ENCODE results near the gene UBQLN3. TPM values are rescaled to one million over a fixed set of nuclear protein-coding genes. Genes with fewer than 3 reads are reported as not detected.

Gene UBQLN3
- total RNA-seq, 1 donor from 2014 or later, result not detected

DNA sequence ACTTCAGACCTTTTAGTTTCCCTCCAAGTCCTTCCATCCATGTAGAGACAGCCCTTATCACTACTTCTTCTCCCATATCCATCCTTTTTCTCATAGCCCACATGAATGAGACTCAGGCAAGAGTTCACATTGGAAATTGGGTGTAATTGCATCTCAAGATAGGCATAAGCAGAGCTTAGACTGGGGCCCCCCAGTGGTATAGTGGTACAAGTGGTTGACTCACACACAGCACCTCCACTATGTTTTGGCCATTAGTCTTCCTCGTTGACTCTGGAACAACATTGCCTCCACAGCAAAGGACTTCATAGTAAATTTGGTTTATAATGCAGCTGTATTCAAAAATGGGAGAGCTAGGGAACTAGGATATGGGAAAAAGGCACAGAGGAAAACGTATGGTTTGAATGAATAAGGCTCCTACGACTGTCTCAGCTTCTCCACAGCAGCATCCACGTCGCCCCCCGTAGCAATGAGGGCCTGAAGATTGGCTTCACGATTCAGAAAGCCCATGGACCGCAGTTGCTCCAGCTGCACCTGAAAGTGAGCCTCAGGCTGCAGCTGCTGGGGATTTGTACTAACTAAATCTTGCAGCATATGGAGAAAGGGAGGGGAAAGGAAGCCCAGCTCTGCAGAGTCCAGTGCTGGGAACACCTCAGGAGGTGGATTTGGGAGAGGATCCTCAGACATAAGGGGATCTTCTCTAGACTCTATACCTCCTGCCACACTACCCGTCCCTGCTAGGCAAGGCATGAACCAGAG lies 2.4 kb downstream of the UBQLN3 start:
- intact Hi-C loops (cut with micrococcal nuclease), result no loop called here

DNA sequence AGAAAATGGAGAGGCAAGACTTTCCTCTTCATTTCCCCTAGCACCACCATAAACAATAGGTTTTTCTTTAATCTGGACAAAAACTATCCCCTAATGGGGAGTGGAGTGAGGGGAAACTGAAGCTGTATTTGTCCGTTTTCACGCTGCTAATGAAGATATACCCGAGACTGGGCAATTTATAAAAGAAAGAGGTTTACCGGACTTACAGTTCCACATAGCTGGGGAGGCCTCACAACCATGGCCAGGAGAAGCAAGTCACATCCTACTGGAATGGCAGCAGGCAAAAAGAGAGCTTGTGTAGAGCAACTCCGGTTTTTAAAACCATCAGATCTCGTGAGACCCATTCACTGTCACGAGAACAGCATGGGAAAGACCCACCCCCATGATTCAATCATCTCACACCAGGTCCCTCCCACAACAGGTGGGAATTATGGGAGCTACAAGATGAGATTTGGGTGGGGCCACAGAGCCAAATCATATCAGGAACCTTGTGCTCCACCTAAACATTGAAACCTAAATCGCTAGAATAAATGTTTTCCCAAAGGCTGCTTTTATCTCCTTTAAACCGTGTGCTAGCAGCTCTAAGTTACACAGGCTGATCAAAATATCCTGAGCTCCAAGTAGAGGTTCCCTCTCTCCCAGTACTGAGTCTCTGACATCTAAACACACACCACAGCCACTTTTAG lies 4.3 kb downstream of the UBQLN3 start:
- intact Hi-C loops (cut with micrococcal nuclease), result no loop called here

DNA sequence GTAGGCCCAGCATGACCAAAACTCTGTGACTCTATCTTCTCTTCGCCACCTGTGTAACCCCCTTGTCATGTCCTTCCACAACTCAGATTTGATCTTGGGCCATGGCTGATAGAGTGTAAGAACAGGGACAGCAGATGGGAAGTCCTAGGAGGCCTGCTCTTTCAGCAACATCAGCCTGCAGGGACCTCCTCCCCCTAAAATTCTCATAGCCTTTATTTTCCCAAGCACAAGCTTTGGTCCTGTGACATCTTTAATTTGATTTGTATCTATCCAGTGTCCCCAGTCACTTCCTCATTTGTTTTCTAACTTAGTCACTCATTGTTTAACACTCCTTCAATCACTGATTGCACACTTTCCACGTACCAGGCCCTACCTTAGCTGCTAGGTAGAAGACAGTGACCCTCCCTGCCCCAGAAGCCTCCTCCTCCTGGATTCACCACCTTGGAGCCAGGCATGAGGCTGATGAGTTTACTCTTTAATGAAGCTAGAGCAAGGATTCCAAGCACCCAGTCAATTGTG lies 5.3 kb downstream of the UBQLN3 start:
- intact Hi-C loops (cut with micrococcal nuclease), result no loop called here

DNA sequence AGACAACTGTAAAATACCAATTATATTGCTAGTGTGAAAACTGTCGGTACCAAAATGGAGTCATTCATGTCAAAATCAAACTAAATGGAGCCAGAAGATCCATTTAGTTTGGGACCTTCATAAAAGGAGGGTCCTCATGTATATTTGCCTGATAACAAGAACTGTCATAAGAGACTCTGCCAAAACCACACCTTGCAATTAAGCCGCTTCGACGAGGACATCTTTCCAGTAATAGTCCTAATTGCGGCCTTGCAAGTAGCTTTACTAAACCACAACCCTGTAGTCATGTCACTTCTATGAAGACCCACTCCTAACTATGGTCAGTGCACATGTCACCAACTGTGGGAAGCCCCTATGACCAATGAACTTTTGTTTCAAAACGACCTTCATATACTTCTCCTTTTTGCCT lies 9.4 kb downstream of the UBQLN3 start:
- intact Hi-C loops (cut with micrococcal nuclease), result no loop called here

DNA sequence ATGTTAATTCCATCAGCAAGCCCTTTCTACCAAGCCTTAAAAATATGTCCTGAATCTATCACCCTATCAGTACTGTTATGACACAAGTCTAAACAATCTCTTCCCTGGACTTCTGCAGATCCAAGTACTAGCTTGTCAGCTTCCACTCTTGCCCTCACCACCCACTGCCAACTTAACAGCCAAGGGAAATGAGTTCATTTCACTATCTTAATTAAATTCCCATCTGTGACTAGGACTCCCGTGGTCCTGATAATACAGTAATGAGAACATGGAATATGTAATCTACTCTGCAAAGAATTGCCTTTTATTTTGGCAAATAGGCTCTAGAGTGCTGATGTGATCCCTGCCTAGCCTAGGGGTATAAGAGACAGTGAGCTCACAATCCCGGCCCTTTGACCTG lies 10.1 kb downstream of the UBQLN3 start:
- intact Hi-C loops (cut with micrococcal nuclease), result no loop called here

DNA sequence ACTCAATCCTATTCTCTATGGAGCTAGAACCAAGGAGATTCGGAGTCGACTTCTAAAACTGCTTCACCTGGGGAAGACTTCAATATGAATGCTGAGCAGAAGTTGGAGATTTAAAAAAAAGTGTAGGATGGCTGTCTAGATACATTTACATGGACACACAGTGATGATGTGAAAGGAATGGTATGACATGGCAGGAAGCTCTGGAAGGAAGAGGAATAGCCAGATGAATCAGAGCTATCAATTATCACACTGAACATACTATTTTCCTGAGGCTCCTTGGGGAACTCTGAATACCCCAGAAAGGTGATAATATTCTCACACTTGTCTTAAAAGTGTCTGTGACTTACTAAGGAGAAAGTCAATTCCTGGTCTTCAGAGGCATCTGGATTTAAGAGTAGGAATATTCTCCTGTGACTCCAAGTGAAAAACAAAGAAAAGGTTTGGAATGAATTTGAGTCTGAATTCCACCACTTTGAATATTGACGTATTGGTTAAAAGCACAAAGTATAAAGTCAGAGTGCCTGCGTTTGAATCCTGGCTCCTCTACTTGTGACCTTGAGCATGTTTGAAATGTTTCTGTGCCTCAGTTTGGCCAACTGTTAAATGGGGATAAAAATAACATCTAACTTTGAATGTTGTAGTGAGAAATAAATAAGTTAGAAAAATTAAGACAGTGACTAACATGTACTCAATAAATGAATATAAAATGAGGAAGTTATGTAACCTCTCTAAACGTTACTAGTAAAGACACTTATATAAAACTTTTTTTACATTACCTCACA lies 20.0 kb downstream of the UBQLN3 start:
- intact Hi-C loops (cut with micrococcal nuclease), result no loop called here

DNA sequence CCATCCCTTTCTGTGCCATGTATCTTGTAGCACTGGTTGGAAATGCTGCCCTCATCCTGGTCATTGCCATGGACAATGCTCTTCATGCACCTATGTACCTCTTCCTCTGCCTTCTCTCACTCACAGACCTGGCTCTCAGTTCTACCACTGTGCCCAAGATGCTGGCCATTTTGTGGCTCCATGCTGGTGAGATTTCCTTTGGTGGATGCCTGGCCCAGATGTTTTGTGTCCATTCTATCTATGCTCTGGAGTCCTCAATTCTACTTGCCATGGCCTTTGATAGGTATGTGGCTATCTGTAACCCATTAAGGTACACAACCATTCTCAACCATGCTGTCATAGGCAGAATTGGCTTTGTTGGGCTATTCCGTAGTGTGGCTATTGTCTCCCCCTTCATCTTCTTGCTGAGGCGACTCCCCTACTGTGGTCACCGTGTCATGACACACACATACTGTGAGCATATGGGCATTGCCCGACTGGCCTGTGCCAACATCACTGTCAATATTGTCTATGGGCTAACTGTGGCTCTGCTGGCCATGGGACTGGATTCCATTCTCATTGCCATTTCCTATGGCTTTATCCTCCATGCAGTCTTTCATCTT lies 20.9 kb downstream of the UBQLN3 start:
- intact Hi-C loops (cut with micrococcal nuclease), result no loop called here

DNA sequence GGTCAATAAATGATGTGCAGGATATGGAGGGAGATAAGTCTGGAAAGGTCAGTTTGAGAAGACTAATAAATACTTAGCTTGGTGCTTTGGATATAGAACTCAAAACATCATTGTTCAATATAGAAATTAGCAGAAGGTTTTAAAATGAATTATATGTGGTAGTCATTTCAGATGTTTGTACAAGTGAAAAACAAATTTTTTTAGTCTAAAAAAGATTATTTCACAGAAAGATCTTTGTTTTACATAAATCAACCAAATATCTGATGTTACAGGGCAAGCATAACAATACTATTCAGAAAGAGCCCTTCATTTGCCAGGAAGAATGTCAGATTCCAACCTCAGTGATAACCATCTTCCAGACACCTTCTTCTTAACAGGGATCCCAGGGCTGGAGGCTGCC lies 21.4 kb downstream of the UBQLN3 start, which contains the start of gene OR52D1:
TSS of gene OR52D1 (plus strand) at position 301 of the 400 bp plus-strand sequence. CDS start at position 323, 22 bp downstream.
- intact Hi-C loops (cut with micrococcal nuclease), result no loop called here

DNA sequence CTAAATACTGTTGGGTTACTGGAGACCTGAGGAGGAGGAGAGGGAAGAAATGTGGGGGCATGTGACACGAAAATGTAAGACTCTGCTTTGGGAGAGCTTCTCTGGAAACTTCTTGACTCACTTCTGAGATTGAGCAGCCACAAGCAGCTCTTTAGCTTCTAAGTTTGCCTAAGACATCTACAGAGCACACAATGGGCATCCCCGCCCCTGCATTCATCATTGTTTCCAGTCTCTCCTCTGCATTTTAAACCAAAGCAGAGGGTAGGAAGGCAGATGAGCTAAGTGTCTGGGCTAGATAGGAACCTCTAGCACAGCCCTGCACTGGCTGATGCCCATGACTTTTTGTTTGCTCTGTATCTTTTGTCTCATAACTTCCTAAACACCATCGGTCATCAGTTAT lies 23.3 kb downstream of the UBQLN3 start:
- intact Hi-C loops (cut with micrococcal nuclease), result no loop called here

DNA sequence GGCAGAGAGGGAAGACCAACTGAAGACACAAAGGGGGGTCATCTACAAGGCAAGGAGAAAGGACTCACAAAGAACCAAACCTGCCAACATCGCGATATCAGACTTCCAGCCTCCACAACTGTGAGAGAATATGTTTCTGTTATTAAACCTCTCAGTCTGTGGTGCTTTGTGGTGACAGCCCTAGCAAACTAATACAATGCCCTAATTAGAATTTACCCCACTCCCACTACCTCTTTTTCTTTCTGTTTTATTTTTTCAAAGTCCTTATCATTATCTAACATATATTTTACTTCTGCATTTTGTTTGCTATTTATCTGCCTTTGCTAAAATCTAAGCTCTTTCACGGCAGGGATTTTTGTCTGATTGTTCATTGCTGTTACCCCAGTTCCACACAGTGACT lies 23.8 kb downstream of the UBQLN3 start:
- intact Hi-C loops (cut with micrococcal nuclease), result no loop called here

DNA sequence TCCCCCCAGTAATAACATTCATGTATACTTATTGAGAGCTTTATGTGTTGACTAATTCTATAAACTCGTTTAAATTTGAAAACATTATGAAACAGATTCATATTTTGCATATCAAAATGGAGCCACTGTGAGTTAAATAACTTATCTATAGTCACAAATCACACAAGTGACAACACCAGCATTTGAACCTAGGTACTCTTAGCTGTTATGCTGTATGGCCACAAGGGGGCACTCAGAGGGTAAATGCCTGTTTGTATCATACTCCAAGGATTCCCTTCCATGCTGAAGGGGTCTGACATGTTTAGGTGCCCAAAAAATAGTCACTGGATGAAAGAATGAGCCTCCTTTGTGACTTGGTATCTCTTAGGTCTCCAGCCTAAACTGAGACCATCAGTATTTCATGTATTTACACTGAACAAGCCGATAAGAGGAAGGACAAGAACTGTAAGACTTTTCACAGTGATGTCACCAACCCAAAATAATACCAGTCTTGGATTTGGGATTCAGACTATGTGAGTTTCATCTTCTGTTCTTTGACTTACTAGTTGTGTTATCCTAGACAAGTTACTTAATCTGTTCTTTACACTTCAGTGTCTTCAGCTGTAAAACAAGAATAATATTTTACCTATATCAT lies 33.5 kb downstream of the UBQLN3 start:
- intact Hi-C loops (cut with micrococcal nuclease), result loop anchor here (1.0 to 2.0 kb wide), 4 partner anchors 208 to 876 kb away; no protein-coding TSS in a partner anchor

DNA sequence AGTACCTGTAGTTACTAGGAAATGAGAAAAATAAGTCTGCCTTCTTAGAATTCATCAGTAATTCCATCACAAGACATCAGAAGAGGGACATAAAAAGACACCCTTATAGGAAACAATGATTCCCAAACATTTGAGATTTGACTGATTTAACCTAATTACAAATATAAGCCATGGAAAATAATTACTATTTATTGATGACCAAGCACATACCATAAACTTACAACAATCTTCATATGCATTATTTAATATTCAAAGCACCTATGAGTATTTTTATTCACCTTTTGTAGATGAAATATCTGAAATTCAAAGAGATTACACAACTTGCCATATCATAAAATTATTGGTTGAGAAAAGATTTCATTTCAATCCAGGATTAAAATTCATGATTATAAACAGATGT lies 35.8 kb downstream of the UBQLN3 start:
- intact Hi-C loops (cut with micrococcal nuclease), result no loop called here

DNA sequence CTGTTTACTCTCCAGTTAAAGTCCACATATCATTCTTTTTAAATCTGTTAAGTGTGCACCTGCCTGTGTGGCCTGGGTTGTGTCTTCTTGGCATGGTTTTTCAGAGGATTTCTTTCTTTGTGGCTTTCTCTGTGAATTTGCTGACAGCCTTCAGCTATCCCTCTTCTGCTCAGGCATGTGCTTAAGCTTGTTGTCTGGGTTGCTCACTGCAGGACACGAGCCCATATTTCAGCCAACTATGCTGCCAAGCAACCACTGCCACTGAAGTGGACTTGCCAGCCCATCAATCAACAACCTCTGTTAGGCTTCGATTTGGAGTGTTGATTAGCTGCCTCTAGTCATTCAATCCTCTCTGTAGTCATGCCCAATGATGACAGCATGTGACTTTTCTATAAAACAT lies 42.2 kb downstream of the UBQLN3 start:
- intact Hi-C loops (cut with micrococcal nuclease), result no loop called here

DNA sequence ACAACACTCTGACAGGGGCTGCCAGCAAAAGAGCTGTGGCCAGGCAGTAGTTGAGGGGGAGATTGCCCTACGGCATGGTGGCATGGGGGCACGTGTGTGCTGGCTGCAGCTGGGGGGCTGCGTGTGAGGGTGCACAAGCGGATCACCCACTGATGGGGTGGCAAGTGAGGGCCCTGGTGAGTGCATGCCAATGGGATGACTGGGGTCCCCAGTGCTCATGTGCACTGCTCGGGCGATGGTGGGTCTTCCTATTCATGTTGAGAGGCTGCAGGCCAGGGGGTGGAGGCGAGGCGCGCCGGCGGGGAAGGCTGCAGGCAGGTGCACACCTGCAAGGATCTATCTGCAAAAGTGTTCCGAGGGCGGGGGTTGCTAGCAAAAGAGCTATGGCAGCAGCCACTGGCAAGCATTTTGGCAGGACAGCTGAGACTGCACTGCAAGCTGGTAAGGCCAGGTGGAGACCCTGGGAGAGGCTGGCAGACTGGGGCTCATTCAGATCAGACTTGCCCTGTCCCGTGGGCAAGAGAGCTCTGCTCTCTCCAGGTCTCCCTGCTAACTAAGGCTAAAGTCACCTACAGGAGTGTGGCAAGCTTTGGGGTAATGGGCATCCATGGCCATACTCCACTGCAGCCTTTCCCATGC lies 48.7 kb downstream of the UBQLN3 start:
- intact Hi-C loops (cut with micrococcal nuclease), result no loop called here

Other genes starting within 250 kb of the UBQLN3 start
- not detected in 2 replicates for gene HBE1, start 240.0 kb downstream of the UBQLN3 start, total RNA-seq
- gene OR51B4, start 208.0 kb downstream of the UBQLN3 start, total RNA-seq, result not detected in 2 replicates
- gene OR51B2, start 185.7 kb downstream of the UBQLN3 start, total RNA-seq, result not detected in 2 replicates
- gene OR51B5, start 166.4 kb downstream of the UBQLN3 start, total RNA-seq, result not detected in 2 replicates
- not detected in 2 replicates for gene OR51B6, start 158.4 kb downstream of the UBQLN3 start, total RNA-seq
- not detected in 2 replicates for gene OR51M1, start 126.1 kb downstream of the UBQLN3 start, total RNA-seq
- not detected in 2 replicates for gene OR51Q1, start 87.8 kb downstream of the UBQLN3 start, total RNA-seq
- not detected in 2 replicates for gene OR51I1, start 68.4 kb downstream of the UBQLN3 start, total RNA-seq
- gene OR51I2, start 60.6 kb downstream of the UBQLN3 start, total RNA-seq, result not detected in 2 replicates
- gene OR52D1, start 21.3 kb downstream of the UBQLN3 start, total RNA-seq, result not detected in 2 replicates
- gene UBQLNL, start 6.7 kb upstream of the UBQLN3 start, total RNA-seq, result 0.12 and 0.34 TPM in 2 replicates
- gene OR52H1, start 38.6 kb upstream of the UBQLN3 start, total RNA-seq, result 0.20 TPM in 1 of 2 replicates, not detected in the other
- gene OR52B6, start 70.9 kb upstream of the UBQLN3 start, total RNA-seq, result not detected in 2 replicates
- gene TRIM6, start 86.7 kb upstream of the UBQLN3 start, total RNA-seq, result 0.07 and 0.10 TPM in 2 replicates
- 9.7 and 9.8 TPM in 2 replicates for gene TRIM34, start 115.0 kb upstream of the UBQLN3 start, total RNA-seq
- 22.1 and 24.0 TPM in 2 replicates for gene TRIM5, start 175.1 kb upstream of the UBQLN3 start, total RNA-seq
- 280 and 282 TPM in 2 replicates for gene TRIM22, start 179.8 kb upstream of the UBQLN3 start, total RNA-seq
- 0.17 and 0.37 TPM in 2 replicates for gene OR56B1, start 226.5 kb upstream of the UBQLN3 start, total RNA-seq
- gene OR52N4, start 244.3 kb upstream of the UBQLN3 start, total RNA-seq, result 1.1 and 1.9 TPM in 2 replicates